ENCODE measurements around the gene GDPD5. TPM values are rescaled to one million over a fixed set of nuclear protein-coding genes. Genes with fewer than 3 reads are reported as not detected.

The GDPD5 gene
- total RNA-seq, 1 donor from 2014 or later = 46.2 TPM

DNA sequence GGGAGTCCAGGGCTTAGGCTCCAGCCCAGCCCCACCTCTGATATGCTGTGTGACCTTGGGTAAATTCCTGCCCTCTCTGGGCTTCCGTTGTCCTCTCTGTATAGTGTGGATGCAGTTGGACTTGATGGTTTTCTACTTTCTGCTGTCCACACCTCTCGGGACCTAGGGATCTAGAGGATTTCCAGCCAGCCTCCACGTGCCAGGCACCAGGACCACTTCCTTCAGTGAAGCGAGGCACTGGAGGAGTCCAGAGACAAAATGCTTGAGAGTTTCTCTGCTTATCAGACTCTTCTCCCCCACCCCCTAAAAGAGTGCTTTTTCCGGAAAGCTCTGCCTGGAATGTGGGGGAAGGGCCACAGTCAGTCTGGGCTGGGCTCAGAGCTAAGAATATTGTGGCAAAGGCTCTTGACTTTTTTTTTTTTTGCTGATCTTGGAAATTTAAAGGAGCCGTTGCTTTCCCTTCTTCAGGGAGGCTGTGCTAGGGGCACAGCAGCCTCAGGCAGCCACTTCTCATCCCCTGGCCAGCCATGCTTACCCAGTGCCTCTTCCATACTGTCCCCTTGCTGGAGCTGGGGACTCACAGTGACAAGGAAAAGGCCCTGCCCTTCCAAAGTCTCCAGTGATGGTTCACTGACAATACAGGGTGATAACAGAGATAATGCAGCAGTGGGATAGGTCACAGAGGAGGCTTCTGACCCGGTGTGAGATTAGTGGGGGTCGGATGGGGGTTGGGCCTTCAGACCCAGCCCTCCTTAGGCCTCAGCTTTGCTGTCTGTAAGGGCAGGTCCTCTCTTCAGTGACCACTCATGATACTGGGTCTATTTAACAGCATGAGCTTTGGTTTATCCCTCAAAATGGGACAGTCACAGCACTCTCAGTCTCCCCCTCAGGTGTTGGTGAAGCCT is 33.5 kb upstream of the GDPD5 start:
- no peak for DNase-seq (ENCODE audit: low spot score)

DNA sequence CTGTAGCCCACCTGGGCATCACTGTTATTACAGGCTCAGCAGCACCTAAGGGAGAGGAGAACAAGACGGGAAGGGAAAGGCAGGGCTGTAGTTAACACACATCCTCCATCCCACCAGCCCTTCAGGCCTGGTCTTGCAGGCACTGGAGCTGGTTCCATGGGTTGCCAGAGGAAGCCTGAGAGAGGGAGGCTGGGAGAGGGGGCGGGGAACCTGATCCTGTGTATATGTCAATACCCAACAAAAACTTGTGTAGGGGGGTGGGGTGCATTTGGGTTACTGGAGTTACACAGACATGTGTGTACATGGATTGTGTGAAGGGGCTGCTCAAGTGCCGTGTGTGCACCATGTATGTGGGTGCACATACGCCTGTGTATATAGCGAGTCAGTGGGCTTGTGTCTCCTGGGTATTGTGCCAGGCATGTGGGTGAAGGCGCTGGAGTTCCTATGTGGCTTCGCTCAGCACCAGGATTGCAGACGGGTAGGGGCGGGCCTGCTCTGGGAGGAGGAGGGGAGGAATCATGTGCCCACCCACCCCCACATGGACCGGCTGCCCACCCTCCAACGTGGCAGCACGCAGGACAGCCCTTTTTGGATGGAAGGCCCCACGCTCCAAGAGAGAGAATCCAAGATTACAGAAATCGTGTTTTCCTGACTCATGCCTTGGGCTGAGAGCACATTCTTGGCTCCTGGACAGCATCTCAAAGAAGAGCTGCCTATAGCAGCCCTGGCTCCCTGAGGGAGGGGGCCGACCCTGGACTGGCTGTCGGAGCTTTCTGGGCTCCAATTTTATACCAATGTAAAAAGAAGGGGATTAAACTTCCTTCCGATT is 32.1 kb upstream of the GDPD5 start:
- no peak for DNase-seq (ENCODE audit: low spot score)

DNA sequence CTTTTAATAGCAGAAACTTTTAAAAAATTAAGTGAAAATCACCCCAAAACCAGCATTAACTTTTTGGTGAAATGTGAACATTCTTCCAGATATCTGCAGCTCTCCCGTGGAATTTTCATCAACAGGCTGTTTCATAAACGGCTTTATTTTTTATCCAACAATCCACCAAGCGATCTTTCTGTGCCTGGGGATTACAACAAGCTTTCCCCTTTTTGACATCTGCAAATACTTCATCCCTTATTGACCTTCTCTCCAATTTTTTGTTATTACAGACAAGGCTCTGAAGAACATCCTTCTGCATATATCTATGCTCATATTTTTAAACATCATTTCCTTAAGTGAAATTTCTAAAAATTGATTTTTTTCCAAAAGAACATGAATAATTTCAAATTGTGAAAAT is 30.5 kb upstream of the GDPD5 start:
- no peak for DNase-seq (ENCODE audit: low spot score)

DNA sequence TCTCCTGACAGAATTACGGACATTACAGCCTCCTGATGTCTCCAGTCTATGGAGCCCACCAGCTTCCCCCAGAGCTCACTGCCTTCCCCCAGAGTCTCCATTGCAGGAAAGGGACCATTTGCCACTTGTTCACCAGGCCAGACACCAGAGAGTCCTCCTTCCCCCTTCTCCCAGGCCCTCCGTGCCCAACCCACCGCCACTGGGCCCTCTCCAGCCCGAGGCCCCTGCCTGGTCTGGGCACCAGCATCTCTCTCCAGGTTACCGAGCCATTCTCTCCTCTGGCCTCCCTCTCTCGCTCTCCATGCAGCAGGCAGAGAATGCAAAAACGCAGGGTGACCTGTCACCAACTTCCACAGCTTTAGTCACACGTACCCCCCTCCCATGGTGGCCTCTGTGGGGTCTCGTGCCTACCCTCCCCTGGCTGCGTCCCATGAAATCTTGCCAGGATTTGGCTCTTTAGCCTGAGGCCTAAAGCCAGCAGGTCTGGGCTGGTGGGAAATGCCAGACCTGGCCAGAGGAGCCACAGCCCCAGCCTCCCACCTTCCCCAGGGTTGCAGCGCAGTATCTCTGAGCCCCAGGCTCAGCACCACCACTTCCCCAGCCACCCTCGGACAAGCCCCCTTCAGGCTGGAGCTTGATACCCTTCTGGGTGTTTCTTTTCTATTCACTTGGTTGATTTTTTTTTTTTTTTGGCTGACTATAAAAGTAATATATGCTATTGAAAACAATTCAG is 29.5 kb upstream of the GDPD5 start:
- DNase-seq (ENCODE audit: low spot score) = no peak

DNA sequence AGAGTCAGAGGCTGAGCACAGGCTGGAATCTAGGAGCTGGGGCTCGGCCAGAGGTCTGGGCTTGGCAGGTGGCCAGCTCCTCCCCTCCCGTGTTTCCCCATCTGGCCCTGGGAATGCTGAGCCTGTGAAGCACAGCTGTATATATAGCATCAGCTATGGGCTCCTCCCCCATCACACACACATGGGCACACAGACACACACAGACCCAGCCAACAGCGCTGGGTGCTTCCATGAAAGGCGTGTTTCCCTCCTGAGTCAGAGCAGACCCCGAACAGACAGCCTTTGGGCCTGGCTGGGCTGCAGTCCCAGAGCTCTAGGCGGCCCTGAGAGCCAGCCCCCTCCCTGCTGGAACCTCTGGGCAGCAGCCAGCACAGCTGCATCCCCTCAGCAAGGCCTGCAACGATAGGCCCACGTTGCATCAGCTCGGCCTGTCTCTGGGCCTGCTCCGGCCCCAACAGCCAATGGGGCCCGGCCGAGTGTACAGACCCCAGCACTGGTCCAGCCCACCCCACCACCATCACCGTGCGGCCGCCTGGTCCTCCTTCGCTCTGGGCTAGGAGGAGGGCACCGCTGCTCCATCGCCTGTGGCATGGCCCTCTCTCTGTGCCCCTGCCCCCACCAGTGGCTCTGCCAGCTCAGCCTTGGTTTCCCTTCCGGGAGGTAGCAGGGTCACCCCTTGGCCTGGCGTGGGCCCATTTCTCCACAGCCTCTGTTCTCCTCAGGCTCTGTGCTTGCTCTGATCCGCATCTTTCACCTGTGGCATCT is 28.7 kb upstream of the GDPD5 start:
- DNase-seq (ENCODE audit: low spot score) = peak; percentile 93

DNA sequence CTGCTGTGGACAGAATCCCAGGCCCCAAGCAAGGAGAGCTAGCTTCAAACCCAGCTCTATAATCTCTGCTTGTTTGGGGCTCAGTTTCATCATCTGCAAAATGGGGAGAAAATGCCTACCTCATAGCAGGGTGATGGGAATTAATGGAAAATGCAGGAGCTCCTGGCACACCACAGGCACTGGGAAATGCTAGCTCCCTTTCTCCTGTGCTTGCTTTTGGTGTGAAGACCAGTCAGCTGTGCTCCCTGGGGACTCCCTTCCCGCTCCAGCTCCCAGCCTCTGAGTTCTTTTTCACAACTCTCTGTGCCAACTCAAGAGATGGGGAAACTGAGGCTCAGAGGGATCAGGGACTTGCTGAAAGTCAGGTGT is 28.1 kb upstream of the GDPD5 start:
- DNase-seq (ENCODE audit: low spot score) = no peak

DNA sequence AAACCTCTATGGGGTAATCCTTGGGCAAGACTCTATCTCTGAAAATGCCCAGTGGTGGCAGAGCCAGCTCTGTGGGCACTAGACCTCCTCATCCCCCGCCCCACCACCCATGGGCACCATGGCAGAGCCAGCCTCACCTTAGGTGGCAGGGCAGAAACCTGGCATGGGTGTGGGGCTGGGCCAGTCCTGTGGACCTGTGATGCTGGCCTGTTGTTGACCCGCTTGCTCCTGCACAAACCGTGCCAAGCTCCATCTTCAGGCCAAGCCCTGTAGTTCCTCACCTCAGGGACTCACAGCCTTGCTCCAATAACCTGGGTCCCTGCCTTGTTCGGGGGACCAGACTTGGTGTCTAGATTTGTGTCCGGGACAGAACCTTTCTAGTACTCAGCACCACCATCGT is 27.4 kb upstream of the GDPD5 start:
- no peak for DNase-seq (ENCODE audit: low spot score)

DNA sequence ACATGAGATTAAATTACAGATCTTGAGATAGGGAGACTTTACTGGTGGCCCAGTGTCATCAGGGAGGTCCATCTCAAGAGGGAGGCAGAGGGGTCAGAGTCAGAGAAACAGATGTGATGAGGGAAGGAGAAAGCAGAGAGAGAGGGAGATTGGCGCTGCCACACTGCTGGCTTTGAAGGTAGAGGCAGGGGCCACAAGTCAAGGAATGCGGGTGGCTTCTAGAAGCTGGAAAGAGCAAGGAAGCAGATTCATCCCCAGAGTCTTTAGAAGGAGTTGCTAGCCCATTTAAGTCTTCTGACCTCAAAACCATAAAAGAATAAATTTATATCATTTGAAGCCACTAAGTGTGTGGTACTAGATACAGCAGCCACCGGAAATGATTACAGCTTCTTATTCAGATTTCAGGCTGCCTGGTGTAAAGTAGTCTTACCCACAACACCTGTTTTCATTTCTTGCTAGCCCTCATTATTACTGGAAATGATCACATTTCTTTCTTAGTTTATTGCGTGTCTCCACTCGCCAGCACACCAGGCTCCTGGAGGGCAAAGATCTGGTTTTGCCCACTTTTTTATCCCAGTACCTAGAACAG is 23.7 kb upstream of the GDPD5 start:
- no peak for DNase-seq (ENCODE audit: low spot score)

DNA sequence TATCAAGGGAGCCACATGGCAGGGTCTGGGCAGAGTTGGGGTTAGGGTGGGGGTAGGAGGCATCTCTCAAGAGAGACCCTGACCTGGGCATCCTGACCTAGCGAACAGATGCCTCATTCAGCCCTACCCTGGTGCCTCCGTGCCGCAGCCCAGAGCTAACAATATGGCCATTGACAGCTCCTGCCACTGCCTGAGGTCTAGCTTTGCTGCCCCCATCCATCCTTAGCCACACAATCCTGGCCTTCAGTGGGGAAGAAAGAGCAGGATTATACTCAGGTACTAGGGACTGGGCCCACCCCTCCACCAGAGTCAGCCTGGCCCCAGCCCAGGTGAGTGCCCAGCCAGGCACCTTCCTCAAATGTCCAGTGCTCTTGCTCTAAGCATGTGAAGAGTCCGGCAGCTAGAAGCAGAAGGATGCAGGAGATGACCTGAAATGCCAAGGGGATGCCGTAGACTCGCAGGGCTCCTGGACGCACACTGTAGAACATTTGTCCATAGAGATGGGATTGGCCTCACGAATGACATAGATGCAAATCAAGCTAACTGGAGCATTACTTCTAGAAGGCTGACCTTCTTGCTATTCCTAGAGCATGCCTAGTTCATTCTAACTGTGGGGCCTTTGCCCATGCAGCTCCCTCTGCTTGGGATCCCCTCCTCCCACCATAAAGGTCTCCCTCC is 23.0 kb upstream of the GDPD5 start:
- DNase-seq (ENCODE audit: low spot score) = no peak

DNA sequence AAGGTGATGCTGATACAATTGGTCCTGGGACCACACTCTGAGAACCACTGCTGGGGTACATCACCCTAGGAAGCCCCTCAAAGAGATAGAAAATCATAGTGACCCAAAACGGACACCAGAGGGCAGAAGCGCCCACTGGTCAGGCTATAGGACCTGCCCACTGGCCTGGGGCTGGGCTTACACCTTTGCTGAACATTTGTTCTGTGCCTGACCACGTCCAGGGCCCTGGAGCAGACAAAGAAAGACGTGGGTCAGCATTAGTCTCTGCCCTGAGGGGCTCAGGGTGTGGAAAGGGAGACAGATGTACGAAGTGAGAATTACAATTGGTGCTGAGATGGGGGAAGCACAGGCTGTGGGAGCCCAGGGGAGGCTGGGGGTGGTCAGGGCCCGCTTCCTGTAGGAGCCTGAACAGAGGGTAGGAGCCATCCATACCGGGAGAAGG is 21.9 kb upstream of the GDPD5 start:
- DNase-seq (ENCODE audit: low spot score) = no peak

DNA sequence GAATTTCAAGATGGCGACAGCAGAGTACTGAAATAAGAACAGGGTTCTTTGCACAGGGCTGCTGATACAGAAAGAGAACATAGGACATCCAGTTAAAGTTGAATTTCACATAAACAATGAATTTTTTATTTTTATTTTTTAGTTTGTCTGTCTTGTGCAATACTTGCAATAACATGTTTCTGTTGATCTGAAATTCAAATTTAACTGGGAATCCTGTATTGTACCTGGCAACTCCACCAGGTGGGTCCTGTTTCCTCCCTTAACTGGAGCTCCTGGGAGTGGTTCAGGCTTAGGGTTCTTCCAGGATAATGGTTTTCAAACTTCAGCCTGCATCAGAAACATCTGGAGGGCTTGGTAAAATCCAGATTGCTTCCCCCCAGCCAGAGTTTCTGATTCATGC is 21.4 kb upstream of the GDPD5 start:
- no peak for DNase-seq (ENCODE audit: low spot score)

DNA sequence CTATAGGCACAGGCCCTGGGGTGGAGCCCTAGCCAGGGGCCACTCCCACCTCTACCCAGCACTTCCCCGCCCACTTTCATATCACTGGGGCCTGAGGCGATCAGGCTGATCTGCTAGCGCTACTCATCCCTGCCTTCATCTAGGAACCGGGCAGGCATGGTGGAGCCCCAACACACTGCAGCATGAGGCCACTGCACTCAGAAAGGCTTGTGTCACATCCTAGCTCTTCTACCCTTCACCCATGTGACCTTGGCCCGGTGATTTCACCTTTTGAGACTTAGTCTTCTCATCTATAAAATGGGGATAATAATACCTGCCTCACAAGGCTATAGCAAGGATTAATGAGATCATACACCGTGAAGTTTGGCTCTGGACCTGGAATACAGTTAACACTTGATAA is 18.1 kb upstream of the GDPD5 start:
- no peak for DNase-seq (ENCODE audit: low spot score)

DNA sequence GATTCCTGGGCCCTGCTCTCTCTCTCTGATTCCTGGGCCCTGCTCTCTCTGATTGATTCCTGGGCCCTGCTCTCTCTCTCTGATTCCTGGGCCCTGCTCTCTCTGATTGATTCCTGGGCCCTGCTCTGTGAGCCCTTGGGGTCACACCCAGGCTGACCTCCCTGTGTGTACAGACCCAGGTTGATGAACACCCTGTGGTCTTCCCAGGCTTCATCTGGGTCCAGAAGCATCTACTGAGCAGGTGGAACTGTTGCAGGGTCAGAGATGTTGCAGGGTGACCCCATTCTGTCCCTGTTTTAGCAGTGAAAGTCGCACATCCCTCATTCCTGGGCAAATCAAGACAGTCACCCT is 16.3 kb upstream of the GDPD5 start:
- DNase-seq (ENCODE audit: low spot score) = no peak

DNA sequence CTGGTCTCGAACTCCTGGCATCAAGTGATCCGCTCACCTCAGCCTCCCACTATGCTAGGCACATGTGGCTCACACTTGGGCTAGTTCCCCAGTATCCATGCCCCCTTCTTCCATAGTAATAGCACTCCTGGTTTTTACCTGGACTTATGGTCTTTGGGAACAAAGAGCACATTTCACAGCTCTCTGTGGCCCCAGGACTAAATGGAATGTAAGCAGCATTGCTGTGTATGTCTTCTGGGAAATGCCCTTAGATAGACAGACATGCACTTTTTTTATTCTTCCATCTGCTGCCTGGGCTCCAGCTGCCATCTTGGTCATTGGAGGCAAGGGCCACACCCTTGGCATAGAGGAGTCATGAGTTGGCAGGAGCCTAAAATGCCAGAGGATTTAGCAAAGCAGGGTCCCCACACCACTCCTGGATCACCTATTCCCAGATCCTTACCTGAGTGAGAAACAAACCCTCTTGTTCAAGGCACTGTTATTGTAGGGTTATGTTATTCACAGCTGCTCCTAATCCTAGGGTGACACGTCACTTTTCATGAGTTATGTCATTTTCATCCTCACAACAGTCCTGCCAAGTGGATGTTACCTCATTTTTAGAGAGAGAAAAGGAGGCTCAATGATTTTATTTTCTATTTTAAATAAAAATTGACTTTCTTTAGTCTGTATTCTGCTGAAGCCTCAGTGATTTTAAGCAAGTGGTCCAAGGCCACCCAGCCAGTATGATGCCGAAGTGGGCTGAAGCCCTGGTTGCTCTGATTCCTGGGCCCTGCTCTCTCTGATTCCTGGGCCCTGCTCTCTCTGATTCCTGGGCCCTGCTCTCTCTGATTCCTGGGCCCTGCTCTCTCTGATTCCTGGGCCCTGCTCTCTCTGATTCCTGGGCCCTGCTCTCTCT is 15.7 kb upstream of the GDPD5 start:
- DNase-seq (ENCODE audit: low spot score) = no peak

DNA sequence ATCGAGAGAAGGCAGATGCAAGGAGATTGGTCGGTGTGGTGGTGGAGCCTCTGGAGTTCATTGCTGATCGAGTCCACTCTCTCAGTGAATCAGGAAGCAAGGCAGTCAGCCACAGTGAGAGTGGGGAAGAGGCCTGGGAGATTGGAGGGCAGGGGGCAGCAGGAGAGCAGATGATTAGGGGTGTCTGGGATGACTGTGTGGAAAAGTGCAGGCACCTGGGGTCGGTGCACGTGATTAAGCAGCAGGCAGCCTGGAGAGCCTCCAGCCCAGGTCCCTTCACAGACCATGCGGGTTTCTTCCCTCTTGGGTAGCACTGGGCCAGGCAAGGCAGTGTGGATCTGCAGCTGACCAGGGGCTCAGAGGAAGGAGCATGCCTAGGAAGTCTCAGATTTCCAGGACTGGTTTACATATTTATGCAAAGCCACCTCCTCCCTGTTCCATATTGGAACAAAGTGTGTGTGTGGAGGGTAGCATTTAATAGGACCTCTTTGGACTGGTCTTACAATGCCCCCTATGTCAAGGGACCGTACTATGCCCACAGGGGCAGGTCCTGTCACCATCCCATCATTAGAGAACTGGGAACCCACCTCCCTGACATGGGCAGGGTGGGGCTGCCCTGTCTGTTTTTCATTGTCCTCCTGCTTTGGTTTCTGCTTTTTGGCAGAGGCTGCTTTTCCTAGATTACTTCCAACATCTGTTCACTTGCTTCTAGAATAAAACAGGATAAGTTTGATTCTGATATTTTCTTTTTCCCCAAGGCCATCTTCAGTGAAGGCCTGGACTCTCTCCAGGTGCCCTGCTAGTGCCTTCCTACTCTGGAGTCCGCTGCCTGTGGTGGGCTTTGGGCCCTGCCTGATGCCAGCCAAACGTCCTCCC is 14.0 kb upstream of the GDPD5 start:
- no peak for DNase-seq (ENCODE audit: low spot score)

DNA sequence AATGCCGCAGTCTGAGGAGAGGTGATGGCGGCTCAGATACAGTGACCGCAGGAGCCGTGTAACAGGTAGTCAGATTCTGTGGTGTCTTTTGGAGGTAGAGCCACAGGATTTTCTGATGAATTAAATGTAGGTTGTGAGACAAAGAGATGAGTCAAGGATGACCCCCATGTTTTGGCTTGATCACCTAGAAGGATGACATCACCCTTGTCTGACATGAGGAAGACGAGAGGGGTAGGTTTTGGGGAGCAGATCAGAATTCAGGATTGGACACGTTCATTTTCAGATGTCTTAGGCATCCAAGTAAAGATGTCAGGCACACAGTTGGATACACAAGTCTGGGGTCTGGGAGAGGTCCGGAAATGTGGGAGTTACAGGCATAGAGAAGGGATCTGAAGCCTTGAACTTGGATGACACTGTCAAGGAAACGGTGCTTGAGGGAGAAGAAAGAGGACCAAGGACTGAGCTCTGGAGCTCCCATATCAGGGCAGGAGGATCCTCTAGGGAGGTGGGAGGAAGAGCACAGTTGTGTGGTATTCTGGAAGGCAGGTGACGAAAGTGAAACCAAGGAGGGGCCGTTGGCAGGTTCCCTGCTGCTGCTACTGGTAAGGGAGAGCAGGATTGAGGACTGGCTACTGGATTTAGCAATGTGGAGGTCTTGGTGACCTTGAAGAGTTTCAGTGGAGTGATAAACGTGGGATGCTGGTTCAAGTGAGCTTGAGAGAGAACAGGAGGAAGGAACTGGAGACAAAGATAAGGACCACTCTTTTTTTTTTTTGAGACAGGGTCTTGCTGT is 12.6 kb upstream of the GDPD5 start:
- DNase-seq (ENCODE audit: low spot score) = no peak

DNA sequence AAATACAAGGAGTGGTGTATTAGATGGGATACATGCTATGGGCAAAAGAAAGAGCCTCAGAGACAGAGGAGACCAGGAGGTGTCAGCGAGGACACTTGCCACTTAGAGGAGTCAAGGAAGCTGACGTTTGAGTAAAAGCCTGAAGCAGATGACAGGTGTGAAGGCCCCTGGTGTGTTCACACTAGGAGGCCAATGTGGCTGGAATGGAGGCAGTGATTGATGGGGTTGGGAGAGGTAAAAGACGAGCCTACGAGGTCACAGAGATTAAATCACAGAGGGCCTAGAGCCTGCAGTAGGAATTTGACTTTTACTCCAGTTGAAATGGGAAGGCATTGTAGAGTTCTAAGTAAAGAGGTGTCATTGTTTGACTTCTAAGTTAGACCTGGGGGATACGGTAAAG is 12.0 kb upstream of the GDPD5 start:
- DNase-seq (ENCODE audit: low spot score) = no peak
